Measurements from ENCODE around the gene WDR82. TPM values are rescaled to one million over a fixed set of nuclear protein-coding genes. Genes with fewer than 3 reads are reported as not detected.
A peak's percentile ranks its signal among the peaks of the same experiment; 100 is the strongest.

WDR82 gene
- total and polyA plus RNA-seq, 4 experiments from 2014 or later = 62.3 to 150 (median 146) TPM

GRCh38 chr3:52298149-52299098 is 20.0 kb upstream of the WDR82 start:
- intact Hi-C loops (cut with micrococcal nuclease) = no loop called here
- no peak overlapping the region for H3K27ac Mint-ChIP-seq
- Histone ChIP-seq H3K4me1 (ENCODE audit: insufficient read depth, low read length) (no peaks in the 10 kb centered on the region), H3K27ac (ENCODE audit: low read depth, low read length) (no peak overlapping the region), H3K4me3 (ENCODE audit: low read length in 2 of 2) (no peak overlapping the region), H3K27me3 (ENCODE audit: insufficient read depth, low read length) (no peaks in the 10 kb centered on the region), H3K36me3 (ENCODE audit: insufficient read depth, low read length) (no peaks in the 10 kb centered on the region), H3K9me3 (ENCODE audit: control insufficient read depth in 1 of 2, low read length in 2 of 2) (no peaks in the 10 kb centered on the region)
- CTCF ChIA-PET (ENCODE audit: partially characterized antibody) = interaction anchor here (1.7 kb wide), 1 partner anchor 78 kb away, joined by 9 read pairs; no protein-coding TSS in a partner anchor
- POLR2A ChIA-PET (ENCODE audit: partially characterized antibody) = interaction anchor here (0.8 to 37.2 kb wide), 3 partner anchors 11 to 51 kb away, joined by 3 to 1950 read pairs (median 8); partner anchors contain the start of genes GLYCTK, PPM1M and TWF2
- peaks cover 6 to 23% of the 10 kb centered on the region in 2 donors for H3K36me3 Mint-ChIP-seq
- no peaks in the 10 kb centered on the region for H3K27me3 Mint-ChIP-seq
- H3K4me3 Mint-ChIP-seq = no peak overlapping the region
- H3K9me3 Mint-ChIP-seq = no peaks in the 10 kb centered on the region
- no peak for DNase-seq
- H3K4me1 Mint-ChIP-seq = peaks cover 4 to 9% (median 5%) of the 10 kb centered on the region in 4 donors

GRCh38 chr3:52297242-52298148 is 19.0 kb upstream of the WDR82 start:
- ChIA-PET POLR2A (ENCODE audit: partially characterized antibody) (interaction anchor here (0.8 to 37.2 kb wide), 3 partner anchors 9 to 50 kb away, joined by 3 to 1950 read pairs (median 11); partner anchors contain the start of genes GLYCTK, PPM1M and TWF2), CTCF (ENCODE audit: partially characterized antibody) (interaction anchor here (0.7 to 1.7 kb wide), 3 partner anchors 66 to 77 kb away, joined by 3 to 9 read pairs (median 3); no protein-coding TSS in a partner anchor)
- Mint-ChIP-seq H3K9me3 (no peaks in the 10 kb centered on the region), H3K4me1 (peaks cover 4 to 9% (median 5%) of the 10 kb centered on the region in 4 donors), H3K27ac (peak overlapping the region in 3 of 7 donors; percentile 10 to 79 (median 78)), H3K4me3 (no peak overlapping the region), H3K36me3 (peaks cover 6 to 28% of the 10 kb centered on the region in 2 donors), H3K27me3 (no peaks in the 10 kb centered on the region)
- Histone ChIP-seq H3K27me3 (ENCODE audit: insufficient read depth, low read length) (no peaks in the 10 kb centered on the region), H3K4me1 (ENCODE audit: insufficient read depth, low read length) (no peaks in the 10 kb centered on the region), H3K9me3 (ENCODE audit: control insufficient read depth in 1 of 2, low read length in 2 of 2) (no peaks in the 10 kb centered on the region), H3K27ac (ENCODE audit: low read depth, low read length) (no peak overlapping the region), H3K36me3 (ENCODE audit: insufficient read depth, low read length) (no peaks in the 10 kb centered on the region), H3K4me3 (ENCODE audit: low read length in 2 of 2) (no peak overlapping the region)
- intact Hi-C loops (cut with micrococcal nuclease) = no loop called here
- DNase-seq = no peak

- peaks cover 17% of the 10 kb centered on the region for H3K36me3 ChIP-seq (ENCODE audit: insufficient read depth, low read length)
- H3K27me3 Mint-ChIP-seq = no peaks in the 10 kb centered on the region
Measured at GRCh38 chr3:52295671-52296208, 17.3 kb upstream of the WDR82 start.

GRCh38 chr3:52294320-52295150 is 16.1 kb upstream of the WDR82 start:
- H3K9me3 ChIP-seq (ENCODE audit: control insufficient read depth in 1 of 2, low read length in 2 of 2) = no peaks in the 10 kb centered on the region
- no peaks in the 10 kb centered on the region for H3K27me3 Mint-ChIP-seq
- no peak overlapping the region for H3K4me3 ChIP-seq (ENCODE audit: low read length in 2 of 2)
- H3K4me1 Mint-ChIP-seq = peaks cover 7 to 17% (median 13%) of the 10 kb centered on the region in 4 donors
- H3K36me3 Mint-ChIP-seq = peaks cover 19 to 41% of the 10 kb centered on the region in 2 donors
- H3K27ac ChIP-seq (ENCODE audit: low read depth, low read length) = no peak overlapping the region
- peaks cover 11% of the 10 kb centered on the region for H3K4me1 ChIP-seq (ENCODE audit: insufficient read depth, low read length)
- ChIA-PET POLR2A (ENCODE audit: partially characterized antibody) (interaction anchor here (37.2 kb wide), 1 partner anchor 47 kb away, joined by 1950 read pairs; the partner anchor contains the start of genes PPM1M and TWF2), CTCF (ENCODE audit: partially characterized antibody) (interaction anchor here (2.2 to 32.2 kb wide), 2 partner anchors 44 to 53 kb away, joined by 9 to 684 read pairs; partner anchors contain the start of genes PPM1M and TWF2)
- peaks cover 19% of the 10 kb centered on the region for H3K36me3 ChIP-seq (ENCODE audit: insufficient read depth, low read length)
- H3K27me3 ChIP-seq (ENCODE audit: insufficient read depth, low read length) = no peaks in the 10 kb centered on the region
- H3K27ac Mint-ChIP-seq = no peak overlapping the region
- no peaks in the 10 kb centered on the region for H3K9me3 Mint-ChIP-seq
- no peak for DNase-seq
- intact Hi-C loops (cut with micrococcal nuclease) = no loop called here
- H3K4me3 Mint-ChIP-seq = no peak overlapping the region

More at GRCh38 chr3:52295671-52296208, 17.3 kb upstream of the WDR82 start:
- DNase-seq = no peak
- ChIA-PET CTCF (ENCODE audit: partially characterized antibody) (interaction anchor here (1.0 to 1.8 kb wide), 2 partner anchors 43 to 64 kb away, joined by 6 to 9 read pairs; no protein-coding TSS in a partner anchor), POLR2A (ENCODE audit: partially characterized antibody) (interaction anchor here (0.9 to 37.2 kb wide), 2 partner anchors 19 to 49 kb away, joined by 3 to 1950 read pairs; partner anchors contain the start of genes PPM1M and TWF2)
- no peaks in the 10 kb centered on the region for H3K27me3 ChIP-seq (ENCODE audit: insufficient read depth, low read length)
- no peak overlapping the region for H3K4me3 ChIP-seq (ENCODE audit: low read length in 2 of 2)
- H3K4me3 Mint-ChIP-seq = no peak overlapping the region
- H3K27ac Mint-ChIP-seq = no peak overlapping the region
- peaks cover 5 to 15% (median 11%) of the 10 kb centered on the region in 4 donors for H3K4me1 Mint-ChIP-seq
- H3K9me3 ChIP-seq (ENCODE audit: control insufficient read depth in 1 of 2, low read length in 2 of 2) = no peaks in the 10 kb centered on the region
- H3K4me1 ChIP-seq (ENCODE audit: insufficient read depth, low read length) = peaks cover 7% of the 10 kb centered on the region
- H3K27ac ChIP-seq (ENCODE audit: low read depth, low read length) = no peak overlapping the region
- peaks cover 19 to 41% of the 10 kb centered on the region in 2 donors for H3K36me3 Mint-ChIP-seq
- no peaks in the 10 kb centered on the region for H3K9me3 Mint-ChIP-seq
- intact Hi-C loops (cut with micrococcal nuclease) = no loop called here

- H3K27ac Mint-ChIP-seq = no peak overlapping the region
- H3K4me3 ChIP-seq (ENCODE audit: low read length in 2 of 2) = no peak overlapping the region
- CTCF ChIA-PET (ENCODE audit: partially characterized antibody) = interaction anchor here (2.2 to 32.2 kb wide), 2 partner anchors 45 to 52 kb away, joined by 9 to 684 read pairs; partner anchors contain the start of genes PPM1M and TWF2
- no peak overlapping the region for H3K27ac ChIP-seq (ENCODE audit: low read depth, low read length)
- no peaks in the 10 kb centered on the region for H3K27me3 Mint-ChIP-seq
- intact Hi-C loops (cut with micrococcal nuclease) = no loop called here
- H3K4me1 Mint-ChIP-seq = peaks cover 9 to 25% (median 21%) of the 10 kb centered on the region in 4 donors
- H3K27me3 ChIP-seq (ENCODE audit: insufficient read depth, low read length) = no peaks in the 10 kb centered on the region
- H3K9me3 ChIP-seq (ENCODE audit: control insufficient read depth in 1 of 2, low read length in 2 of 2) = no peaks in the 10 kb centered on the region
- POLR2A ChIA-PET (ENCODE audit: partially characterized antibody) = interaction anchor here (37.2 kb wide), 1 partner anchor 47 kb away, joined by 1950 read pairs; the partner anchor contains the start of genes PPM1M and TWF2
- DNase-seq = no peak
- peaks cover 19% of the 10 kb centered on the region for H3K36me3 ChIP-seq (ENCODE audit: insufficient read depth, low read length)
- H3K36me3 Mint-ChIP-seq = peaks cover 19 to 45% of the 10 kb centered on the region in 2 donors
- H3K4me3 Mint-ChIP-seq = no peak overlapping the region
- peaks cover 20% of the 10 kb centered on the region for H3K4me1 ChIP-seq (ENCODE audit: insufficient read depth, low read length)
- H3K9me3 Mint-ChIP-seq = no peaks in the 10 kb centered on the region
Measured at GRCh38 chr3:52293491-52294319, 15.3 kb upstream of the WDR82 start.
